GM18861 (cell line): ENCODE results near the gene SHISA2.

ENCODE experiments used
- ATAC-seq: cut with Tn5 transposase; IDR thresholded peaks from one replicate; pipeline ENCODE4 v1.9.1; 2021; ENCODE audit not compliant: unreplicated experiment

SHISA2 gene

DNA sequence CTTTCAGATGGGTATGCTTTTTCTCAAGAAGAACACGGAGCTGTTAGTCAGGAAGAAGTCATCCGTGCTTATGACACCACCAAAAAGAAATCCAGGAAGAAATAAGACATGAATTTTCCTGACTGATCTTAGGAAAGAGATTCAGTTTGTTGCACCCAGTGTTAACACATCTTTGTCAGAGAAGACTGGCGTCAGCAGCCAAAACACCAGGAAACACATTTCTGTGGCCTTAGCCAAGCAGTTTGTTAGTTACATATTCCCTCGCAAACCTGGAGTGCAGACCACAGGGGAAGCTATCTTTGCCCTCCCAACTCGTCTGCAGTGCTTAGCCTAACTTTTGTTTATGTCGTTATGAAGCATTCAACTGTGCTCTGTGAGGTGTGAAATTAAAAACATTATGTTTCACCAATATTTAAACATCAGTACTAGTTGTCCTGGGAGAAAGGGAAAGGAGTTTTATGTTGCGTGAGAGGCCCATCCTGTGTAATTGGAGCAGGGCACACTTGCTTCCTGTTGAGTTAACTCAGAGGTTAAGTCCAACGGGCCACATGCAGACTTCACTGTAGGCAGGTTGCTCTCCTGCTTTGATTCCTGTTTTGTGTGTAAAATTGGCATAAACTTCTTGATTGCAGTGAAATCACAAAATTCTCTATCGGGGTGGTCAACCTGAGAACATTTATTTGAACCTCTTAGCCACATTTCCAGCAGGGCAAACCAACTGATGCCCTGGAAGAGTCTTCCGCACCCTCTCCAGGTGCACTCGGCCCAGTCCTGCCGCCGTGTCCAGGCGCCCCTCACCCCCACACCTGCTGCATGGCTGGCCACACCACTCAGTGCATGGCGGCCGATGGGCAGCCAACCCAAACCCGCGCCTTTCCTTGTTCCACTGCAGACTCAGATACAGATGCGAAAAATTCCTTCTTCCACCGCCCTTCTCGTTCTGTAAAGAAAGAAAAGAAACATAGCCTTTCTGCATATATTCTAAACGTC, 31.6 kb downstream of the SHISA2 start:
- no peak for ATAC-seq

DNA sequence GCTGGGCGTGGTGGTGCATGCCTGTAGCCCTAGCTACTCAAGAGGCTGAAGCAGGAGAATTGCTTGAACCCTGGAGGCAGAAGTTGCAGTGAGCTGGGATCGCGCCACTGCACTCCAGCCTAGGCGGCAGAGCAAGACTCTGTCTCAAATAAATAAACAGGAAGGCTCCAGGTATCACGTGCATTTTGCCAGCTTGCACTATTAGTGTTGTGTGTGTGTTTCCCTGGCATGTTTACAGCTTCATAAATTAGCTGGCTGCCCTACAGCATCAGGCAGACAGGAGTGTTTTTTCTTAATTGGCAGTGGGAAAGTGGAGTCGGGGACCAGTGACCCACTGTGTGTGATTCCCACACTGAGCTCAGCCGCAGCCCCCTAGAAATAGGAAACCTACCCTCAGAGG, 32.6 kb downstream of the SHISA2 start:
- ATAC-seq: no peak

DNA sequence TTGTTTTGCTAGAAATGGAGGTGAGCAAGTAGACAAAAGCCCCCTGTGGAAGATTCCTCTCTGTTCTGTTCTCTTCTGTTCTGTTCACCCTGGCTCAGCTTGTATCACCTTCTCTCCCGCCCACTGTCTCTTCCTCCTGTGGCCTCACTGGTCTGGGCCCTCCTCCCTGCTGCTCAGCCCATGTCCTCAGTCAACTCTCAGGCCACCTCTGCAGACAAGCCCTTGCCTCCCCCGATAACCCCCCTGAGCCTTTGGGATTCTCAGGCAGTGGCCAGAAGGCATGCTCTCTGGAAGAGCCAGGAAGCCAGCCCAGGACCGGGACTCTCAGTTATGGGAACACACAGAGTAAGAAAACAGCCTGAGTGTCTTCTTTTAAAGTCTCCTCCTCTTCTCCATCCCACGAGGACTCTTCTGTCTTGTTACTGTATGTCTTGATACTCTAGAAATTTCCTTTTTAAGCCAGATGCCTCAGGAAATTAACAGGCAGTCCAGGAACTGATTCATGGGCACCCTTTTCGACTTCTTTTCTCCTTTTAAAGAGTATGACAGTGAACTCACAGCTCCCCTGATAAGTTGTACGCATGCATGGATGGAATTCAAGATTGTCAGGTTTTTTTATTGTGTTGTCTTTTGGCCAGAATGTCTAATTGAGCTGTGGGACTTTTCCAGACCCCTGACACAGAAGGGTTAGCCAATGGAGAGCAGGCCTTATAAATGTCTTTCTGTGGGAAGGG, 33.7 kb downstream of the SHISA2 start:
- no peak for ATAC-seq

DNA sequence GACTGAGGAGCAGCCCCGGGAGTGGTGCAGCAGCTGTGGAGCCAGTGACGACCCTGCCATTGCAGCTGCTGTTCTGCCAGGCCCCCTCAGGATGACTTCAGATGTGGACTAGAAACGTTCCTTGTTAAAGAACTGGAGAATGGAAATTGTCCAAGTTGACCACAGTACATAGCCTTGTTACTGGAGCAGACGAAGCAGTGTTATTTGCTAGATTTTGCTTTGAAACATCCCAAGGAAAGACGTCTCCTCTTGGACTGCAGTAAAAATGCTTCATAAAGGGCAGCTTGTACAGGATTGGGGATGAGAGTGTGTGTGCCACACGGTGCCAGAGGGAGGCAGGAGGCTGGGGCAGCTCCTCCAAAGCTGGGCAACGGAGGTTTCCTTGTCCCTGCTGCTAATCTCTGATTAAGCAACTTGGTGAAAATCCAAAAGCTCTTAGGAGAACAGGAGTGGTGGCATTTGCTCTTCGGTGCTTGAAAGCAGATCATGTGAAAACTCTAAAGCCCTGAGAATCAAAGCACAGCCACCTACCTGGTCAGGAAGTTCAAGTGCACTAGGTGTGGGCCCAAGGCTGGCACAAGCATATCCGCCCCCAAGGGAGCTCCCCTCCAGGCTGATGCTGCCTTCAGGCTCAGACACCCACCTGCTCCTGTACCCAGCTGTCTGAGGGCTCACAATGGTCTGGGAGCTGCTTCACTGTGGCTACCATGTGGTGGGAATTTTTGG, 34.5 kb downstream of the SHISA2 start:
- ATAC-seq: no peak

DNA sequence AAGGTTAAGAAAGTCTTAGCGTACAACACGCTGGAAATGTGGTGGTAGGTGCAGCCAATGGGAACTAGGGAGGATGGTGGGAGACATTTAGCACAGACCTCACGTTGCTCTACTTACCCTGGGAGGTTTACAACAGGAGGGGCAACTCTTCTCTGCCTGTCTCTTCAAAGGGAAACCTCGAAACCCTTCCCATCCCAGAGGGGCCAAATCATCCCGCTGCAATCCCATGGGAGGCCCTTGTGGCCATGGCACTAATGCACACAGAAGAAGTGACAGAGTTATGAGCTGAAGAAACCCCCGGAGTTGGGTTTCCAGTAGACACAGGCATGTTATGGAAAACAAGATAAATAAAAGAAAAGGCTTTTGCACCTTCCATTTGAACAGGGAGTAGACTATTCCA, 35.6 kb downstream of the SHISA2 start:
- ATAC-seq: no peak

DNA sequence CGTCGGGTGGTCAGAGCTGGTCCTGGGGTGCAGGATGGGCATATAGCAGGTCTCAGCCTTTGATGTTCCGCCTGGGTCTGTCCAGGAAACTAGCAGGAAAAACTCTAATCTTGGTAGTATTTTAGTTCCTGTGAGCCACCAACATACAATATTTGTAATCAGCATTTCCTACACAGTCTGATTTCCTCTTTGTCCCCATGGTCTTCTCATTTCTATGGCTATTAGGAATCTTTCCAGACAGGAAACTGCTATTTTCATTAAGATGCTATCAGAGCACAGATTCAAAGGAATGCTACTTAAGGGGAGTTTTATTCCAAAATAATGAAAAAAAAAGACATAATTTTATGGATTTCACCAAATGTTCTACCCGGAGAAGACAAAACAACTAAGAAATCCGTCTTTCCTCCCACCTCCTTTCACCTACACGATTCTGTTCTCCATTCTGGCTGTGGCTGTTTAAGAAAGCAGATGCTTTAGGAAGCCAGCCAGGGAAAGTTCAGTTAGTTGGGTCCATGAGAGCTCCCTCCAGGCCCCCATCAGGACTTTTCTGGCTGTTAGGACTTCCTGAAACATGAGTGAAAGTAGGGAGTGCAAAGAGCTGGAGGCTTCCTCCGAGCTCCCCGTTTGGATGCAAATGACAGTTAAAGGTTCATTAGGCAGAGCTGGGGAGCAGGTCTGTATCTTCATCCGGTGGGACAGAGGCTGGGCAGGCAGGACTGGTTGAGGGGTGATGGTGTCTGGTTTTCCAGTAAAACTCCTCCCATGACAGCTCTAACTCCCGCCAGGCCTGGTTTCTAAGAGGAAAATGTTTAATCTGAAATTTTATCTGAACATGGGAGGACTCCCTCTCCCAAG, 36.3 kb downstream of the SHISA2 start:
- no peak for ATAC-seq

DNA sequence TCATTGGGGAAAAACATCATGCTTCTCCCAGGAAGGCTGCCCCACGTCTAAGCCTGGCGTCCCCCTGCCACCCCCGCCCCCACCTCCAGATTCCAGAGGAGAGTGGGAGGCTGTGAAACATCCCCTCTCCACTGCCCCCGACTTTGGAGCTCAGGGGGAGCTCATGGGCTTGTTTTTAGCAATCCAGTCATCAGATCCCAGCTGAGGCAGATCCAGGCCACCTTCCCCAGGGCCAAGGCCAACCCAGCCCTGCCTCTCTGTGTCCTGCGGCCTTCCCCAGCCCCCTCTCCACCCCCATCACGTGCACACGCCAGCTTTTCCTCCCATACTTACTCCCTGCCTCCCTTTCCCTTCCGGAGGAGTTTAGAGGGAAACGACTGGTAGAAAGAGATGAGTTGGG, 38.8 kb downstream of the SHISA2 start:
- ATAC-seq: no peak

DNA sequence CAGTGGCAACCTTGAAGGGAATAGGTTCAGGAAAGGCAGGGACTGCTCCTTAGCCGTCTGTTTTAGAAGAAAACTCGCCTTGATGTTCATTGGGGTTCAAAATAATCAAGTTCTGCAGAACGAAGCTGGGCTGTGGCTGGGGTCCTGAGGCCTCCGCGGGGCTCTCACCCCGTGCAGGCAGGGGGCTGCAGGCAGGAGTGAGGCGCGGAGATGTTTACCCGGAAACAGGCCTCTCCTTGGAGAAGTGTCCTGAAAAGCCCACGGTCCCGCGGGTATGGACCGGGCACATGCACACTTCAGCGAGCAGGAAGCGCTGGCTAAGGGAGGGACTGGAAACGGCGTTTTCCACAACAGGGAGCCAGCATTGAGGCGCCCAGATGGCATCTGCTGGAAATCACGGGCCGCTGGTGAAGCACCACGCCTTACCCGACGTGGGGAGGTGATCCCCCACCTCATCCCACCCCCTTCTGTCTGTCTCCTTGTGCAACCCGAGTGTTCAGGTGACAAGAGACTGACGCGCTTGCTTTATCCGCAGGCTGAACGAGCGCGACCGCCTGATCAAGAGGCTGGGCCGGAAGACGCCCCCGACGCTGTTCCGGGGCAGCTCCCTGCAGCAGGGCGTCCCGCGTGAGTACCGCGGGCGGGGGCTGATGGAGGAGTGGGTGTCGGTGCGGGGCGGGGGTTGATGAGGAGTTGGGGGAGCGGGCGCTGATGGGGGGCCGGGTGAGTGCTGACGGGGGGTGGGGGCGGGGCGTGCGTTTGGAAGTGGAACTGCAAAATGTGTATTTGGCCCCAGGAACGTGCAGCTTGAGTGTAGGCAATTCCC, 39.6 kb downstream of the SHISA2 start:
- no peak for ATAC-seq

DNA sequence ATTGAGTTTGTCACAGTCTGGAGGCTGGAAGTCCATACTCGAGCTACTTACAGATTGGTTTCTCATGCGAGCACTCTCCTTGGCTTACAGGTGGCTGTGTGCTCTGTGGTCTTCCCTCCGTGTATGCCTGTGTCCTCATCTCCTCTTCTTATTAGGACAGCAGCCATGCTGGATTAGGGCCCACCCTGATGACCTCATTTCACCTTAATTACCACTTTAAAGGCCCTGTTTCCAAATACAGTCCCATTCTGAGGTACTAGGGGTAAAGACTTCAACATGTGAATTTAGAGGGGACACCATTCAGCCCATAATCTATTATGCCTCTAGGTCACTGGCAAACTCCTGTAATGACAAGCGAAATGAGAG, 40.6 kb downstream of the SHISA2 start:
- no peak for ATAC-seq

DNA sequence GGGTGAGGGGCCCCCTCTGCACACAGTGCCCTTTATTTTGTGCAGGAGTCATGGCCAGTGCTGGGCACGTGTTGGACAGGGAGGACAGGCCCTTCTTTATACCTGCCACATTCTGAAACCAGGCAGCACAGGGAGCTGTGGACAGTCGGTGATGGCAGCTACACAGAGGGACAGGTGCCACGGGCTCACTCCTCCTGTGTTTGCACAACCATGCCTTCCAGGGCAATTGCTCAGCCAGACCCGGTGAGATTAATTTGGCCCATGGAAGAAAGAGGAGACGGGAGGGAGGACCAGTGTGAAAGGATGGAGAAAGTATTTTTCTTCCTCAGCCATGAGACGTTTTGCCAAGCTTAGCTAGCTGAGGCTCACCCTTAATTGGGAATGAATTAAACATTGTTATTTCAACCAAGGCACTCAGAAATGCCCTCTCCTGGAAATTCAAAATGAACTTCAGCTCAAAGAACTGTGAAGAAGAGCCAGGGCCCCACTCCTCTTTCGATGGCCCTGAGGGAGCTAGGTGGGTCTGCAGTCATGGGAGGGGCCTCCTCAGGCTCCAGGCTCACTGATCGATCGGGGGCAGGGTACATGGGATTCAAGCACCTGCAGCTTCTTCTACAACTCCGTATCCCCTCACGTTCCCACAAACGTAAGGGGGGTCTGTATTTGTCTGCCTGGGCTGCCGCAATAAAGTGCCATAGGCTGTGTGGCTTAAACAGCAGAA, 41.2 kb downstream of the SHISA2 start:
- no peak for ATAC-seq

DNA sequence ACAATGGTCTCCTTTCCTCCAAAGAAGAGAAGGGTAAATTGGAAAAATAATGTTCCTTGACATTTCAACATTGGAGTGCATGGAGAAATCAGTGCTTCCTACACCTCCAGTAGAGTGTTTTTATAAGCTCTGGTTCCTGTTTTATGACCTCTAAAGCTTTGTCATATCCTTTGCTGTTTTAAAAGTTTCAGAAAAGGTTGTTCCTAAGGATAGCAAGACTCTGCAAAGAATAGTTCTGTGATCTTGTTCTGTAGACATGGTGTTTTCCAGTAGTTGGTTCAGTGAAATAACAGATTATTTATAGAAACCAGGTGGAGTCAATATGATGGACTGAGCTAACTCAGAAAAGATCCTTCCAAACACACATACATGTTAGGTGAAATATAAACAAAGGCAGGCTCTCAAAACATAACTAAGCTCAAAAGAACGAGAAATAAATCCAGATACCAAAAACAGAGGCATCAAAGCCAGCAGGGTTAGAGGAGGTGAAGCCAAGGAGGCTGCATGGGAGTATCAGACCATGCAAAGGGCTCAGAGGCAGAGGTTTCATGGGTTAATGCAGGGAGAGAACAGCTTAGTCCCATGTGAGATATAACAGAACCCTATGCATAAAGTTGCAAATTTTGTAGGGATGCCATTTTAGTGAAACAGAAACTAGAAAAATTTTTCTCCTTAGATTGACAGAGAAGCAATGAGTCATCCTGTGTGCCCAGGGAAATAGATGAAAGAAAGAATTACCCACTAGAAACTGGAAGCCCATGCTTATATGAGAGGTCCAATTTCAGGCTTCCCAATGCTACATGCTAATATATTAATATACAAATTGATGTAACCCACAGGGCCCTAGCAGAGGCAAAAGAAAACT, 44.3 kb downstream of the SHISA2 start:
- no peak for ATAC-seq
